NCI-H2196 (cell line): ENCODE results near the gene SGCA.

Experiments used
- DNase-seq: peaks from one replicate; lab custom pipeline; 2025; ENCODE audit not compliant: unreplicated experiment; lab: John Stamatoyannopoulos, UW

SGCA gene

GRCh38 chr17:50149091-50149416, 16.8 kb upstream of the SGCA start:
- DNase-seq: no peak

- peak; percentile 33 for DNase-seq
These were observed 16.1 kb upstream of the SGCA start for GRCh38 chr17:50149417-50150353.

DNA sequence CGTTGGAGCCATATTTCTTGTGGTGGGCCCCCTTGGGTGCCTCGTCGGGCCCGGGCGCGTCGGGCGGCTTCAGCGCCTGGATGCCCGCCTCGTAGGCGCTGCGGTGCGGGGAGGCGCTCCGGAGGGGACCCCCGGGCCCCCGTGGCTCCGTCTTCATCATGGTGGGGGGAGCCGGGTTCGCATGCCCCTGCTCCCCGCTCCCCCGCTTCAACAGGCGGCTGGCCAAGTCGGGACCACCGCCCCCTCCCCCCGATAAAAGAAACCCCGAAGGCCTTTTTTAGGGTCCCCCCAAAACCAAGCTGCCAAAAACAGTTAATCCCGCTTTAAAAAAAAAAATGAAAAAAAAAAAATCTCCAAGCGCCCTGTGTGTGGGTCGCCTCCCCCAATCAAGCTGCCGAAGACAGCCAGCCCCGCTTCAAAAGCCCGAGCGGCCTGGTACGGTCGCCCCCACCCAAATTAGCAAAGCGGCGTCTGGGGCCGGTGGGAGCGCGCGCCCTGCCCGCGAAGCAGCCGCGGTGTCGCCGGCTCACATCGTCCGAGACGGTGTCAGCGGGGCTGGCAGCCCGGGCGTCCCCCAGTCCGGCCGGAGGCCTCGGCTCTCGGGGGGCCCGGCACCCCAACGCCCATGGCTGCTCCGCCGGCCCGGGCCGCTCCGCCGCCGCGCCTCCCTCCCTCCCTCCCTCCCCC, 15.3 kb upstream of the SGCA start, which contains the start of gene PPP1R9B:
PPP1R9B (minus strand) TSS at position 324 of the 687 bp plus-strand sequence; CDS start at position 160, 164 bp downstream.
- DNase-seq: no peak

GRCh38 chr17:50151041-50151936, 14.5 kb upstream of the SGCA start:
- DNase-seq: peak; percentile 89

DNA sequence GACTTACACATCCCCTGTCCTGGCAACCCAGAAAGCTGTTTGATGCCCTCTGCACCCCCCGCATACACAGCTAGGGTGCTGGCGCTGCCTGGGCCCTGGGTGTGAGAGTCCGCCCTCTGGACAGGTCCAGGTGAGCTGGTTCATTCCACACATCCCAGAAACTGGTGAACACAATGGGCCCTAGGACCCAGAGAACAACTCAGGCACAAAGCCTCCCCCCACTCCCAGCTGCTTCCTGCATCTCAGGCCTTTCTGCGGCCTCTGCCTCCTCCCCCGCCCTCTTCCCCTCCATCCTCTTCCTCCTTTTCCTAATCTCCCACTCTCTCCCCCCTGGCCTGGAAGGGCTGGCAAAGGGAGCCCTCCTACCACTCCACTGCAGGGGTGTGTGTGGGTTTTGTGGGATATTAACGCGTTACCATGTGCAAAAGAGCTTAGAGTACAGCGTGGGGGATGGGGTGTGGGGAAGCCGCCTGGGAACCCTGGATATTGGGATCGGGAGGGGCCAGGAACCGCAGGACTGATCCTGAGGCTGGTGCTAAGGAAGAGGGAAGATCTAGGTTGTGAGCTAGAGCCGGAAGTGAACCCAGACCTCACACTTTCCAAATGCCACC, 13.8 kb upstream of the SGCA start:
- peak; percentile 82 for DNase-seq

DNA sequence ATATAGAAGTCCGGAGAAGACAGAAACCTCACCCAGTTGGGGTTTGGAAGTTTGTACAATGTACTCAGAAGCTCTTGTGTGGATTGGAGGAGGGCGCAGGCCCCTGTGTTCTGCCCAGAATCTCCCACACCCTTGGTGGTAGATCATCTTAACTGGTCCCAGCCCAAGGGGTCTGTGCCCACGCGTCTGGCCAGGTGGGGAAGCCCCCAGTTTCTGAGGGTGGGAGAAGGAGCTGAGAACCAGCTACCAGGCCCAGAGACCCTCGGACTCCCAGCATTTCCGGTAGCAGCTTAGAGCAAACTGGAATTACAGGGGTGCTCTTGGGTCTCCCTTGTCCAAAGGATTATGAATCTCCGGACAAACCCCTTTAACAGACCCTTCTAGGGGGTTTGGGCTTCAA, 13.1 kb upstream of the SGCA start:
- DNase-seq: no peak

DNA sequence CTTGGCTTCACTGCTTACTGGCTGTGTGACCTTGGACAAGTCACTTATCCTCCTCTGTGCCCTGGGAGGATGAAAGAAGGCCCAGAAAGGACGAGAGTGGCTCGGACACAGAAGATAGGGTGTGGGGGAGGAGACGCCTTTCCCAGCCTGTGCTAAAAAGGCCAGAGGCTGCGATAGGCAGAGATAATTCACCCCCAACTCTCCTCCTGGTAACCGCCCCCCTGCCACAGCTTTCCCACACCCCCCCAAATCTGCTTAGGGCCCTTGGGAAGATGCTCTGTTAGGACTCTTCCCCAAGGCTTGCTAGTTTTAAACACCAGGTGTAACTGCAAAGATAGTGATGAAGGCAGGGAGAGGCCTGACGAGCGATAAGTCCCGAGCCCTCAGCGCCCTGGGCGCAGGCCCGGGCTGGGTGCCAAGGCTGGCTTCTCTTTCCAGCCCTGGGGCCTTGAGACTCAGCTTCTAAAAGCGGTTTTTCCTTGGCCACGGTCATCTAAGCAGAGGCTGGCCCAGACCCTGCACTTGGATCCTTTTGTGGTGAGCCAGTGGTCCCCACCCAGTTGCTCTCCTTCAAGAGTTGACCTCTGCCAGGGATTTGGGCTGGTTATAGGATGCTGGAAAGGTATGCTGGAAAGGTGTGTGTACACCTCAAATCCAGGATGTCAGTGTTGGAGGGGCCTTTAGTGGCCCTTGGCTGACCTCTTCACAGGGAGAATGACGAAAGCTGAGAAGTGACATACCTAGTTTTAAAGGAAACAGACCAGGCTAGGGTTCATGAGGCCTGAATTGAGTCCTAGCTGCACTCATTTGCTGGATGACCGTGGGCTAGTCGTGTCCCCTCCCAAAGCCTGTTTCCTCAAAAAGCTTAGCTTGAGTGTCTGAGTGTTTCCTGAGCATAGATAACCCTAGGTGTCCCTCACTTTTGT, 11.9 kb upstream of the SGCA start:
- DNase-seq: peak; percentile 56

- no peak for DNase-seq
These were observed 11.2 kb upstream of the SGCA start for GRCh38 chr17:50154604-50155003.

GRCh38 chr17:50155115-50155819, 10.5 kb upstream of the SGCA start:
- no peak for DNase-seq

DNA sequence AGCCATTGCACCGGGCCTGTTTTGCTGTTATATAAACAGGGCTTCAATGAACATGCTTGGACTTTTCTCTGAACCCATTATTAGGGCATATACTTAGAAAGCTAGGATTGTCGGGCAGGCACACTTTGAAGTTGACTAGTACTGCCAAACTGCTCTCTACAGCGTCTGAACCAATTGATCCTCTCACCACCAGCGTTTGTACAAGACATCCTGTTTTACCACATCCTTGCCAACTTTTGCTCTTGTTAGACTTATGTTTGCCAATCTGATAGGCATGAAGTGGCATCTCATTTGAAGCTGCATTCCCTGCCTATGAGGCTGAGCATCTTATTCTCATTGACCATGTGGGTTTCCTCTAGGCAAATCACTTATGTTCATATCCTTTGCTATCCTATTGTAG, 7.9 kb upstream of the SGCA start:
- DNase-seq: no peak

GRCh38 chr17:50161023-50161910, 4.5 kb upstream of the SGCA start:
- peak; percentile 95 for DNase-seq

DNA sequence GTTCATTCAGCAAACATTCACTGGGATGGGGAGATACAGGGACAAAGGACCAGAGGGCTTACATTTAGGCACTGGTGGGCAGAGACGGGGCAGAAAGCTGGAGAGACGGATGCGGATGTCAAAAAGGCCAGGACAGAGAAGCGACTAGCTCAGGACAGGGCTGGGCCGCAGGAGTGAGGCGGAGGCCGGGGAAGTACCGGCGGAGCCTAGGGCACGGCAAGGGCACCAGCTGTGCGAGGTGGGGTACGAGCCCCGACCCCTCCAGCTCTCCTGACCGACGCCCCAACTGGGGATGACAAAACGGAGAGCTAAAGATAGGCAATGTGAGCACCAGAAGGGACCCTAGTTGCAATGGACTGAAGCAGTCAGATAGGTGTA, 3.9 kb upstream of the SGCA start:
- DNase-seq: no peak

DNA sequence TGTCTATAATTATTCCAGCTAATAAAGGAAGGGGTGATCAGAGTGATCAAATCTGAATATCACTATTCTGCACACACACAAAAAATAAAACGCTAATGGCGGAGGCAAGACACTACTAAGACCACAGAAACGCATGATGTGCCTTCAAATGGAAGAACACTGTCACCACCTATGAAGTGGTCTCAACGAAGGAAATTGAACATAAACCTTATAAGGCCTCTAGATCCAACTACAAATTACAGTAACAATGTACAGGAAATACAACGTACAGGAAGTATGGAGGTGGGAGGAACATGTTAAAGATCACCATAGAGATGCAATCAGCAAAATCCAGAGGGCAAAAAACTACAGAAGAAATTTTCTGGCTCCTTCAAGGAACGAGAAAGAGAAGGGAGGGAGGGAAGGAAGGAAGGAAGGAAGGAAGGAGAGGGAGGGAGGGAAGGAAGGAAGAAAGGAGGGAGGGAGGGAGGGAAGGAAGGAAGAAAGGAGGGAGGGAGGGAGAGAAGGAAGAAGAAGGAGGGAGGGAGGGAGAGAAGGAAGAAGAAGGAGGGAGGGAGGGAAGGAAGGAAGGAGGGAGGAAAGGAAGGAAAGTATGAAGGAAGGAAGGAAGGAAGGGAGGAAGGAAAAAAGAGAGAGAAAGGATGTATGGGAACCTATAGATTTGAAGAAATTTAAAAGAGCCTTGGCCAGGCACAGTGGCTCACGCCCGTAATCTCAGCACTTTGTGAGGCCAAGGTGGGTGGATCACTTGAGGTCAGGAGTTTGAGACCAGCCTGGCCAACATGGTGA, 3.1 kb upstream of the SGCA start:
- no peak for DNase-seq

GRCh38 chr17:50163843-50164696, 1.7 kb upstream of the SGCA start:
- DNase-seq: no peak

DNA sequence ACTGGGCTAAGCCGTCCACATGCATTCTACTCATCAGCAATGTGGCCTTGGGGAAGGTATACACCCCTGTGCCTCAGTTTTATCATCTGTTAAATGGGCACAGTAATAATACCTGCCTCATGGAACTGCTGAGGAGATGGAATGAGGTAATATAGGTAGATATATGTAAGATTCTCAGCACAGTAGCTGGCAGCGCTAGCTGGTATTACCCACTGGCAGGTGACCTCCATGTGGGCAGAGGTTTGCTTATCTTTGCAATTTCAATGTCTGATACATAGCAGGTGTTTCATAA, 1.2 kb upstream of the SGCA start:
- no peak for DNase-seq

DNA sequence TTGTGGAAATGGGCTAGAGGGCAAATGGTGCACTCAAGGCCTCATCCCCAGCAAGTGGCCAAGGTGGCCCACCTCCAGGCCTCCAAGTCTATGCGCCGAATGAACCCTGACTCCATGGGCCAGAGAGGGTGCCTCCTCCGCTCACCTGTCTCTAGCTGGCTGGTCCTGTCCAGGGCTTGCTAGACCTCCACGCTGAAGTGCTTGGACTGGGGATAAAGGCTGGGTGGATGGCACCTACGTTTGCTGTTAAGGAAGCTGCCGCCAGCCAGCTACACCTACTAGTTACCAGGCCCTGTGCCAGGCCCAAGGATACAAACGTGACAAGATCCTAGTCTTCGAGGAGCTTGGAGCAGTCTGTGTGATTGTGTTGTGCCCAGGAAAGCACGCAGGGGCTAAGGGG, 739 bp upstream of the SGCA start:
- no peak for DNase-seq

GRCh38 chr17:50165466-50165865, 339 bp upstream of the SGCA start:
- no peak for DNase-seq
